Inferior parietal cortex (tissue), 1 donor: Measurements from ENCODE around the gene IL32.

Experiments
- DNase-seq: peaks from one replicate; pipeline ENCODE4 v3.0.0-alpha.2; 2016; ENCODE audit errors: extremely low spot score

The IL32 gene

DNA sequence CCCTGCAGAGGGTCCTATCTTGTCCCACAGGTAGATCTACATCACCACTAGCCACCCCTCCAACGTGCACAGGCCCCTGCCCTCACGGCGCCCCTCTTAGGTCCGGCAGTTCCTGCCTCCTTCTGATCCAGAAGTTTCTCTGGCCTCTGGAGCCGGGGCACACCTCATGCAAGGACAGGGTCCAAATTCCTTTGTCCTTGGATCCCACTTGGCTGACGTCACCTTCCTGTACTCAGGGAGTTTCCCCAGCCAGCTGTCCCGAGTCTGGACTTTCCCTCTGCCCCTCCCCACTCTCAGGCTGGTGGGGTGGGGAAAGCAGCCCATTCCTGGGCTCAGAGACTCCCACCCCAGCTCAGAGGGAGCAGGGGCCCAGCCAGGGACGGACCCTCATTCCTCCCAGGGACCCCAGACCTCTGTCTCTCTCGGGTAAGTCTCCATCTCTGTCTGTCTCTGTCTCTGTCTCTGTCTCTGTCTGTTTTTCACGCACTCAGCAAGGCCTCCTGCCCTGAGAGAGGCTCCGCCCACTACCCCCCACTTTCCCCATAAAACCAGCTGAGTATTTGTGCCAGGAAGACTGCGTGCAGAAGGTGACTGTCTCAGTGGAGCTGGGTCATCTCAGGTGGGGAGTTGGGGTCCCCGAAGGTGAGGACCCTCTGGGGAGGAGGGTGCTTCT, at the start of gene IL32:
Gene IL32, plus strand, starts transcription at position 572 of the 673 bp plus-strand sequence. CDS start 172 bp downstream, outside the sequence.
- no peak for DNase-seq

DNA sequence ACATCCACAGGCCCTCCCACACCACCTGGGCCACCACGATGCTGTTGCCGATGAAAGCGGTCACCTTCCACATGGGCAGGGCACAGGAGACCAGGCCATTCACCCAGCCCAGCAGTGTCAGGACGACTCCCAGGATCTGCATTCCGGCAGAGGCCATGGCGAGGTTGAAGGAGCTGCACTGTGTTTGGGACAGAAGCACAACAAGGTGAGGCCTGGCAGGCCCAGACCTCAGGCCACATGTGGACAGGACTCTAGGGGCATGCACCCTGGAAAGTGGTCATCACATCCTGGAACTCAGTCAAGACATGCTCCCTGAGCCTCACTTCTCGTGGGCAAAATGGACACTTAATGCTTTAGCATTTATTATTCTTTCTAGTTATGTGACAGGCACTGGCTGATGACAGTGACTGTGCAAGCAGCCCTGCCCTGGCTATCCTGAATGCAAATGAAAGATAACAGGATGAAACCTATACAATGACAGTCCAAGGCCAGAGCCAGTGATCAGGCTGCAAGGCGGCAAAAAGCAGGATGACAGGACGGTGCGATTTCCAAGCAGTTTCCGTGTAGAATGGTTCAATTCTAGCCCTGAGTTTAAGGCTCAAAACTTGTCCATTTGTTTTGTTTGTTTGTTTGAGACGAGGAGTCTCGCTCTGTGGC, 49.4 kb upstream of the IL32 start:
- DNase-seq = no peak

DNA sequence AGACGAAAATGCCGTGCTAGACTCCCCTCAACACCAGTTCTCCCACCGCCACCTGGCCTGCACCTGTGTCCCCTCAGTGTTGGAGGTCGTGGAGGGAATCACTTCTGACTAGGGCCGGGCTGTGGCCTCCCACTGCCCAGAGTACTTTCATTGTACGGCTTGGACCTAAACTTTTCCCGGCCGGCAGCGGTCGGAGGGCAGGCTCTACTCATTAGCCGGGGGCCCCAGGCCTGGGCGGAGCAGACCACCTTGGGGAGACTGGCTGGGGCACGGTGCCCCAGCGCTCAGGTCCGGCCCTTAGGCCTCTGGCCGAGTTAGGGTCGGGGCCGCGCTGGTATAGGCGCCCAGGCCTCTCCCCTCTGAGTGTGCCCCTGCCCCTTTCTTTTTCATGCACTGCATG, 48.1 kb upstream of the IL32 start:
- DNase-seq = no peak

DNA sequence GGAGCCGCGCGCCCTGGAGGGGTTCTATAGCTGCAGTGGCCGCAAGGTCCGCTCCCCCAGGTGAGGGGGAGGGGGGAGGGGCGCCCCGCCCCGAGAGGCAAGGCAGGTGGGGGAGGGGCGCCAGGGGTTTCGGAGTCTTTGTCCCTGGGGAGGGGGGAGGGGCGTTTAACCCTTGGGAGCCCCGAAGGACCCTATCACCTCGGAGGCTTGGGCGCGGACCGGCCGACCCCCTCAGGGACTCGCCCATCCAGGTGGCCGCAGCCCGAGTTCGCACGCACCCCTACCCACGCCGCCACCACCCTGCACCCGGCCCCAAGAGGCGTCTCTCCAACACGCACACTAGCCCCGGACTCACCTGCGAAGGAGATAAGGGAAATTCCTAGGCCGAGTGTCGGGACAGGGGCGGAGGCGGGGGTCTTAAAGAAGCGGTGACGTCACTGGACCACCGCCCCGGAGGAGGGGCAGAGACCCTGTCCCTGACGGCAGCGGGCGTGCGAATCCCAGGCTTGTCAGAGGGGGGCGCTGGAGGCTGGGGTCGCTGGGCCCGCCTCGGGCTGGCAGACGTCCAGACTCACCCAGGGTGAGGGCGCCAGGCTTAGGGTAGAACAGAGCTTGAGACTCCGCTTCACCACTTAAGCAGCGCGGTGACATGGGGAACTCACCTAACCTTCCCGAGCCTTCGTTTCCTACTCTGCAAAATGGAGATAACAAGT, 47.5 kb upstream of the IL32 start, which contains the start of gene CLDN6:
Gene CLDN6, minus strand, starts transcription at position 390 of the 713 bp plus-strand sequence. CDS start 2,162 bp downstream, outside the sequence.
- DNase-seq = no peak

- no peak for DNase-seq
Measured at GRCh38 chr16:3019594-3020246, 45.7 kb upstream of the IL32 start.

DNA sequence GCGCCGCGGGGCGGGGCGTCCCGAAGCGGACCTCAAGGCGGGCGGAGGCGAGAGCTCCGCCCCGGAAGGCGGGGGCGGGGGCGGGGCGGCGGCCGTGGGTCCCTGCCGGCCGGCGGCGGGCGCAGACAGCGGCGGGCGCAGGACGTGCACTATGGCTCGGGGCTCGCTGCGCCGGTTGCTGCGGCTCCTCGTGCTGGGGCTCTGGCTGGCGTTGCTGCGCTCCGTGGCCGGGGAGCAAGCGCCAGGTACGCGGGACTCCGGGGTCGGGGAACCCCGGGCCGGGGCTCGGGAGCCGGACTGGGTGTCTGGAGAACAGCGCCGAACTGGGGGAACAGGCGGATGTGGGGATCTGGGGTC, 45.2 kb upstream of the IL32 start, which contains the start of gene TNFRSF12A:
Gene TNFRSF12A, plus strand, starts transcription at position 122 of the 357 bp plus-strand sequence. Its CDS starts 30 bp downstream, at position 152.
- DNase-seq = no peak

GRCh38 chr16:3020604-3021448, 44.6 kb upstream of the IL32 start:
- DNase-seq = no peak

GRCh38 chr16:3021449-3022207, 43.8 kb upstream of the IL32 start:
- no peak for DNase-seq

DNA sequence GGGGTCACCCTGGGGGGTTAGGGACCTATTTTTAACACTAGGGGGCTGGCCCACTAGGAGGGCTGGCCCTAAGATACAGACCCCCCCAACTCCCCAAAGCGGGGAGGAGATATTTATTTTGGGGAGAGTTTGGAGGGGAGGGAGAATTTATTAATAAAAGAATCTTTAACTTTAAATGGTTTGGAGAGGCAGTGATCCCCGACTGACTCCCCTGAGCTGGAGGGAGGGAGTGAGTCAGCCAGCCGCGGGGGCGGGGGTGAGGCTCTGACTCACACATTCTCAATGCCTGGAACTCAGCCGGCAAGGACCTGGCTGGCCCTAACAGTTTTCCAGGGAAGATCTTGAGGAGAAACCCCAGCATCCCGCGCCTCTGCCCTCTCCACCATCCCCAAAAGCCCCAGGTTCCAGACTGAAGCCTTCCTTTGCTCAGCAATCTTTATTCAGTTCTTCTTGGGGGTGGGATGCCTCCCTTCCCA, 43.2 kb upstream of the IL32 start:
- DNase-seq = no peak

DNA sequence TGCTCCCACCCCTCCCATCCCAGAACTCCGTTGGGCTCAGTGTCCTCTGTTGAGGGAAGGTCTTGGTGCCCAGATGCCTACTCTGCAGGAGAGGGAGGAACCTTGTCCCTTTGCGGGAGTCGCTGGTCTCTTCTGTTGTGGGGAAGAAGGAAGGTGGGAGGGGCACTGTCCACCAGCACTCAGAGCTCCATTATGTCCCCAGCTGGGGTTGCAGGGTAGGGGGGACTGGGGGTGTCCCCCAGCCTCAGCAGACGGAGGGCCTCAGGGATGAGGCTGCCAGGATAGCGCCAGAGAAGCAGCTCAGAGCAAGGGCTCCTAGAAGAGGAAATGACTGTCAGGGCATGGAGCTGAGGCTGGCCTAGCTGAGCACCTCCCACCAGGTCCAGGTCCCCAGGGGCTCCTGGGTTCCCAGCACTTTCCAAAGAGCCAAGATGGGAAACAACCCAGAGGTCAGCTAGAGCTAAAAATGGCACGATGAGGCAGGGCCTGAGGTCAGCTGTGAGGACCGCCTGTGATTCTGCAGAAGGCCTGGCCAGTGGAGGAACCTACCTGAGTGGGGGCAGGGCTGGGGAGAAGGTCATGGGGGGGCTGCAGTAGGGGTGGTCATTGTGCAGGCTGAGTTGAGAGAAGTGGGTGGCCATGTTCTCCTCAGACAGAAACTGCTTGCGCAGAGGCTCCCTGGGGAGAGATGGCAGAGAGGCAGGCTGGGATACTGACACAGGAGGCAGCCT, 42.6 kb upstream of the IL32 start:
- no peak for DNase-seq

- no peak for DNase-seq
Measured at GRCh38 chr16:3023415-3023668, 42.1 kb upstream of the IL32 start.

- peak; percentile 98 for DNase-seq
Measured at GRCh38 chr16:3023669-3024478, 41.6 kb upstream of the IL32 start, which contains the start of the genes HCFC1R1 and THOC6. Gene HCFC1R1, minus strand, starts transcription at chr16:3023942. Its CDS starts 1 bp downstream, at chr16:3023941. Gene THOC6, plus strand, starts transcription at chr16:3024035. Its CDS starts 292 bp downstream, at chr16:3024327.

- no peak for DNase-seq
Measured at GRCh38 chr16:3025032-3026002, 40.1 kb upstream of the IL32 start.

GRCh38 chr16:3026003-3026378, 39.4 kb upstream of the IL32 start:
- no peak for DNase-seq

GRCh38 chr16:3026609-3027488, 38.6 kb upstream of the IL32 start:
- no peak for DNase-seq

GRCh38 chr16:3027489-3027795, 38.0 kb upstream of the IL32 start:
- DNase-seq = no peak
